Measurements from ENCODE around the gene SHISAL1.

DNA sequence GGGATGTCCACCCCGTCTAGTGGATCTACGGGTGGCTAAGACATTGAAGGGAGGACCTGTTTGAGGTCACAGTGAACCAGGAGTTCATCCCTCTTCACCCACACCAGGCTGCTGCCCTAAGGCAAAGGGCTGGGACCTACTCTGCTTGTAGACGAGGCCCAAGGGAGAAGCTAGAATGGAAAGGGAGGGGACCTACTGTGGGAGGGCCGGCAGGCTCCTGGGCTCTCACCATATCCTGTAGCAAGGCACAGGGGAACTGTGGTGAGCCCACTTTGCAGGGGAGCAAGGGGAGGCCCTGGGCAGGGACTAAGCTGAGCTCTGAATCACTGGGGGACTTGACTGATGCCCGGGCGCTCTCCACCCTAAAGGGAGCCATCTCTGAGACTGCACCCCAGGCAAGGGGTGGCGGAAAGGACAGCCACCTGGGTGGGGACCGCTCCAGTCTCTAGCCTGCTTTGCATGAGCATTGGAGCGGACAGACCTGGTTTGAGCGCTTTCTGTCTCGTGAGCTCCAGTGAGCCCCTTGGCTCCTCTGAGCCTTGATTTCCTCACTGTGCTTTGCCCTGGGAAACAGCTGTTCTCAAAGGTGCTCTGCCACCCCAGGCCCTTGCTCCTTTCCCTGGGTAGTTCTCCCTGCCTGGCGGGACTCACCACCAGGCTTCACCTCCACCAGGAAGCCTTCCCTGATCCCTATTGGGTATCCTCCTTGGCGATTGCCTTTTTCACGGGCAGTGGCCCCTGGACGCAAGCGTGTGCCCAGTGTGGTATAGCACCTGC, 107.8 kb downstream of the SHISAL1 start:
- TF ChIP-seq, protein P1, sequence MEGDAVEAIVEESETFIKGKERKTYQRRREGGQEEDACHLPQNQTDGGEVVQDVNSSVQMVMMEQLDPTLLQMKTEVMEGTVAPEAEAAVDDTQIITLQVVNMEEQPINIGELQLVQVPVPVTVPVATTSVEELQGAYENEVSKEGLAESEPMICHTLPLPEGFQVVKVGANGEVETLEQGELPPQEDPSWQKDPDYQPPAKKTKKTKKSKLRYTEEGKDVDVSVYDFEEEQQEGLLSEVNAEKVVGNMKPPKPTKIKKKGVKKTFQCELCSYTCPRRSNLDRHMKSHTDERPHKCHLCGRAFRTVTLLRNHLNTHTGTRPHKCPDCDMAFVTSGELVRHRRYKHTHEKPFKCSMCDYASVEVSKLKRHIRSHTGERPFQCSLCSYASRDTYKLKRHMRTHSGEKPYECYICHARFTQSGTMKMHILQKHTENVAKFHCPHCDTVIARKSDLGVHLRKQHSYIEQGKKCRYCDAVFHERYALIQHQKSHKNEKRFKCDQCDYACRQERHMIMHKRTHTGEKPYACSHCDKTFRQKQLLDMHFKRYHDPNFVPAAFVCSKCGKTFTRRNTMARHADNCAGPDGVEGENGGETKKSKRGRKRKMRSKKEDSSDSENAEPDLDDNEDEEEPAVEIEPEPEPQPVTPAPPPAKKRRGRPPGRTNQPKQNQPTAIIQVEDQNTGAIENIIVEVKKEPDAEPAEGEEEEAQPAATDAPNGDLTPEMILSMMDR (conservative IDR thresholded peaks at IDR 0.05 in 1 of 2, IDR thresholded peaks at IDR 0.05 in 1 of 2; ENCODE audit: extremely low read depth in 1 of 2, insufficient read depth in 1 of 2, low read depth in 1 of 2, low read length in 2 of 2) = no peak
- TF ChIP-seq EZH2 (IDR thresholded peaks at IDR 0.05; ENCODE audit: borderline replicate concordance, low read length) = no peak
